Thoracic aorta (tissue), 2 donors: ENCODE measurements around the gene OR10P1. TPM values are rescaled to one million over a fixed set of nuclear protein-coding genes. Genes with fewer than 3 reads are reported as not detected.

Experiments
- ATAC-seq: fragments of 150-250 bp; one replicate; pipeline ENCODE4 v1.8.0; 2017; ENCODE audit warnings: low read depth; ENCODE audit not compliant: insufficient number of reproducible peaks, low FRiP score
- DNase-seq: peaks from one replicate; pipeline ENCODE4 v3.0.0-alpha.2; 2020; ENCODE audit warnings: low spot score
- H3K27ac ChIP-seq, 2 donors: fragments of 200-600 bp; sonication (generic); 1 replicate in 1 of 2; 2 replicates in 1 of 2; pipeline ENCODE4 v1.5.1; 2016; ENCODE audit warnings: mild to moderate bottlenecking in 2 of 2, moderate library complexity in 2 of 2
- H3K27me3 ChIP-seq: fragments of 200-600 bp; sonication (generic); replicated peaks from 2 replicates; pipeline ENCODE4 v1.6.0; 2016; ENCODE audit warnings: mild to moderate bottlenecking; ENCODE audit not compliant: insufficient read depth
- H3K36me3 ChIP-seq: fragments of 200-600 bp; sonication (generic); one replicate; pipeline ENCODE4 v1.5.1; 2016
- H3K4me1 ChIP-seq, 2 donors: fragments of 200-600 bp; sonication (generic); 1 replicate in 1 of 2; 2 replicates in 1 of 2; pipeline versions ENCODE4 v1.5.1 to v1.6.0; 2016; ENCODE audit warnings: low read depth in 2 of 2, mild to moderate bottlenecking in 1 of 2; ENCODE audit not compliant: control insufficient read depth in 1 of 2
- H3K4me3 ChIP-seq: fragments of 200-600 bp; sonication (generic); 2 replicates; pipeline ENCODE4 v1.5.1; 2016; ENCODE audit warnings: mild to moderate bottlenecking
- H3K9me3 ChIP-seq: fragments of 200-600 bp; sonication (generic); 2 replicates; pipeline ENCODE4 v1.5.1; 2016
- total RNA-seq, 2 donors: library from RNA; depleted of rRNA; stranded (reverse); fragments of >200 nt; gene quantifications; one replicate each; pipeline versions ENCODE4 v1.1.0 to v1.2.3, GENCODE V29; 2016
- TF ChIP-seq, protein P1 (sequence below): fragments of 200-600 bp; sonication (generic); IDR thresholded peaks from one replicate; pipeline ENCODE4 v1.5.1; 2019; ENCODE audit warnings: antibody characterized with exemption

The OR10P1 gene
- total RNA-seq, 2 donors from 2014 or later: not detected

DNA sequence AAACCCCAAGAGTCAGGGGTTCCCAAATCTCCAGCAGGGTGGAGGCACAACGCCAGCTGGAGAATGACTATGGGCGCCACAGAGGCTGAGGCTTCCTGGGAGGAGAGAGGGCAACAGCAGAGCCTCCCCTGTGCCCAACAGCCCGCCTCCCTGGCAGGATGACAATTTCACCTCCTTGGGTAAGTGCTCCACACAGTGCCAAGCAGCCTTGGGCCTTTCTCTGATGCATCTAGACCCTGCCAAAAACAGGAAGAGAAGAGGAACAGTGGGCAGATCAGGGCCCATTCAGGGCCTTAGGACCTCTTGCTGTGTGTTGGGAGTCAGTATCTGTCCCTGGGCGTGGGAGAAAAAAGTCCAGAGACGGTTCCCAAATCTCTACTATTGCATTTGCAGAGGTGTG, 5.0 kb upstream of the OR10P1 start:
- ATAC-seq: no peak

DNA sequence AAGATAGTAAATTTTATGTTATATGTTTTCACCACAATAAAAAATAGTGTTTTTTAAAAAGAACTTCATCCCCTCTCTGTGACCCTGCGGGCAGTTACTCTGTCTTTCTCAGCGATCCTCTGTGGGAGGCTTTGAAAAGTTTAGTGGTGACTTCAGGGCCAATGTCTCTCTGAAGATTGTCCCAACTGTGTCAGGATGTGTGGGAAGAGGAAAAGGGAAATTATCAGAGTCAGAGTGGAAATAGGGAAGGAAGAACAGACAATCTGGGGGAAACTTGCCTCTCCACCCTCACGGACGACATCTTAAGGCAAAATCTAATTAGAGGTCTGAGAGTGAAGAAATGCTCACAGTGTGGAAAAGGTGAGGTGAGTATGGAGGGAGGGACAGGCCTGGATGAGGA, 3.5 kb upstream of the OR10P1 start:
- ATAC-seq: no peak
- TF ChIP-seq, protein P1, sequence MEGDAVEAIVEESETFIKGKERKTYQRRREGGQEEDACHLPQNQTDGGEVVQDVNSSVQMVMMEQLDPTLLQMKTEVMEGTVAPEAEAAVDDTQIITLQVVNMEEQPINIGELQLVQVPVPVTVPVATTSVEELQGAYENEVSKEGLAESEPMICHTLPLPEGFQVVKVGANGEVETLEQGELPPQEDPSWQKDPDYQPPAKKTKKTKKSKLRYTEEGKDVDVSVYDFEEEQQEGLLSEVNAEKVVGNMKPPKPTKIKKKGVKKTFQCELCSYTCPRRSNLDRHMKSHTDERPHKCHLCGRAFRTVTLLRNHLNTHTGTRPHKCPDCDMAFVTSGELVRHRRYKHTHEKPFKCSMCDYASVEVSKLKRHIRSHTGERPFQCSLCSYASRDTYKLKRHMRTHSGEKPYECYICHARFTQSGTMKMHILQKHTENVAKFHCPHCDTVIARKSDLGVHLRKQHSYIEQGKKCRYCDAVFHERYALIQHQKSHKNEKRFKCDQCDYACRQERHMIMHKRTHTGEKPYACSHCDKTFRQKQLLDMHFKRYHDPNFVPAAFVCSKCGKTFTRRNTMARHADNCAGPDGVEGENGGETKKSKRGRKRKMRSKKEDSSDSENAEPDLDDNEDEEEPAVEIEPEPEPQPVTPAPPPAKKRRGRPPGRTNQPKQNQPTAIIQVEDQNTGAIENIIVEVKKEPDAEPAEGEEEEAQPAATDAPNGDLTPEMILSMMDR: no peak

More for the DNA sequence above, 5.0 kb upstream of the OR10P1 start:
- H3K27me3 ChIP-seq: no peaks in the 10 kb centered on the region
- H3K36me3 ChIP-seq: no peaks in the 10 kb centered on the region
- TF ChIP-seq, protein P1: no peak
- no peak overlapping the region for H3K4me3 ChIP-seq
- no peaks in the 10 kb centered on the region for H3K9me3 ChIP-seq
- H3K27ac ChIP-seq: no peak overlapping the region
- DNase-seq: no peak
- H3K4me1 ChIP-seq: no peaks in the 10 kb centered on the region

DNA sequence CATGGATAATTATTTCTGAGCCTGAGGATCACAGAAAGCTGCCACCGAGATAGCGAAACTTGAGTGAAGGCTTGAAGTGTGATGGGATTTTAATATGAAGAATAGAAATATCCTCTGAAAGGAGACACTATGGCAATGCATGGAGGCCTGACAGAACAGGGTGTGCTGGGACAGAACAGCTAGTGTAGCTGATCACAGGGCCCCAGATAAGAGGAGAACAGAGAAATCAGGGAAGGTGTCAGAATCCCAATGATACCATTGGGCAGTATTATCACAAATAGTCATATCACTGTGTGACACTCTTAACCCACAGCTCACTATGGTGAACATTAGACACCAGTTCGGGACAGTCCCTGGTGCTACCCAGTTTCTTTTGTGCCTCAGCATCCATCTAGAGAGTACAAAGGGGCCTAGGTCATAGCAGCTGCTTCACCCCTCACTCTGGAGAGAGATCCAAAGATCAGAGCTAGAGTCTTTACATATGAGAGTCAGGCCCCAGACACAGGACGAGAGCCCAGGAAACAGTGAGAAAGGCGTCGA, 506 bp upstream of the OR10P1 start:
- Histone ChIP-seq H3K27ac (no peak overlapping the region), H3K36me3 (no peaks in the 10 kb centered on the region), H3K27me3 (no peaks in the 10 kb centered on the region), H3K9me3 (no peaks in the 10 kb centered on the region), H3K4me3 (no peak overlapping the region), H3K4me1 (no peaks in the 10 kb centered on the region)
- DNase-seq (no peak), ATAC-seq (no peak)
- TF ChIP-seq, protein P1: no peak

More for the DNA sequence above, 3.5 kb upstream of the OR10P1 start:
- Histone ChIP-seq H3K27me3 (no peaks in the 10 kb centered on the region), H3K4me3 (no peak overlapping the region), H3K27ac (no peak overlapping the region), H3K4me1 (no peaks in the 10 kb centered on the region), H3K36me3 (no peaks in the 10 kb centered on the region), H3K9me3 (no peaks in the 10 kb centered on the region)
- DNase-seq: no peak

DNA sequence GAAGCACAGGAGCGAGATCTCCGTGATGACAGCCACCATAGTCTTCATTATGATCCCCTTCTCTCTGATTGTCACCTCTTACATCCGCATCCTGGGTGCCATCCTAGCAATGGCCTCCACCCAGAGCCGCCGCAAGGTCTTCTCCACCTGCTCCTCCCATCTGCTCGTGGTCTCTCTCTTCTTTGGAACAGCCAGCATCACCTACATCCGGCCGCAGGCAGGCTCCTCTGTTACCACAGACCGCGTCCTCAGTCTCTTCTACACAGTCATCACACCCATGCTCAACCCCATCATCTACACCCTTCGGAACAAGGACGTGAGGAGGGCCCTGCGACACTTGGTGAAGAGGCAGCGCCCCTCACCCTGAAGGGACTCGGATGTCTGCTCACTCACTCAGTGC, 775 bp downstream of the OR10P1 start:
- DNase-seq (no peak), ATAC-seq (no peak)
- Histone ChIP-seq H3K36me3 (no peaks in the 10 kb centered on the region), H3K9me3 (no peaks in the 10 kb centered on the region), H3K4me3 (no peak overlapping the region), H3K4me1 (no peaks in the 10 kb centered on the region), H3K27me3 (no peaks in the 10 kb centered on the region), H3K27ac (no peak overlapping the region)
- TF ChIP-seq, protein P1: no peak

DNA sequence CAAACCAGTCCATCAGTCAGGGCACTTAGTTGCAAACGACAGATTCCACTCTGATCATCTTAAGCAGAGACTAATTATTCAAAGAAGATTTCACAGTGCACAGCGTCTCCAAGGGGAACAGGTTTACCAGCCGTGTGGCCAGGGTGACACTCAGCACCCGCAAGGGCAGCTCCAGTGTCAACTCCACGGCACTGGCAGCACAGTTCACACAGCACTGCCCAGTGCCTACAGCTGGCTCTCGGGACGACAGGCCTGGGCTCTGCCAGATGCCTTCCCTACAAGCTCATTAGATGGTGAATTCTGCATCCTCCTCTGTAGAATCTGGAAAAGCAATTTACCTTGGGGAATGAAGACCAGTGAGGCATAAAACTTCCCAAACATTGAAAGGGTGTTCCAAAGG, 4.9 kb downstream of the OR10P1 start:
- no peaks in the 10 kb centered on the region for H3K36me3 ChIP-seq
- H3K27ac ChIP-seq: no peak overlapping the region
- no peak for DNase-seq
- H3K4me1 ChIP-seq: peaks cover 0 to 2% of the 10 kb centered on the region in 2 donors
- no peak overlapping the region for H3K4me3 ChIP-seq
- no peaks in the 10 kb centered on the region for H3K27me3 ChIP-seq
- no peak for ATAC-seq
- TF ChIP-seq, protein P1: no peak
- no peaks in the 10 kb centered on the region for H3K9me3 ChIP-seq
